ENCODE results near the gene HLA-DRA. TPM values are rescaled to one million over a fixed set of nuclear protein-coding genes. Genes with fewer than 3 reads are reported as not detected.
"Not testable (repeated sequence)": the region's sequence is repeated elsewhere in the genome, so short reads cannot be mapped to it uniquely, and the experiment has no call there.

The HLA-DRA gene
- total RNA-seq, 2 donors from 2014 or later: 80.9 to 117 TPM

DNA sequence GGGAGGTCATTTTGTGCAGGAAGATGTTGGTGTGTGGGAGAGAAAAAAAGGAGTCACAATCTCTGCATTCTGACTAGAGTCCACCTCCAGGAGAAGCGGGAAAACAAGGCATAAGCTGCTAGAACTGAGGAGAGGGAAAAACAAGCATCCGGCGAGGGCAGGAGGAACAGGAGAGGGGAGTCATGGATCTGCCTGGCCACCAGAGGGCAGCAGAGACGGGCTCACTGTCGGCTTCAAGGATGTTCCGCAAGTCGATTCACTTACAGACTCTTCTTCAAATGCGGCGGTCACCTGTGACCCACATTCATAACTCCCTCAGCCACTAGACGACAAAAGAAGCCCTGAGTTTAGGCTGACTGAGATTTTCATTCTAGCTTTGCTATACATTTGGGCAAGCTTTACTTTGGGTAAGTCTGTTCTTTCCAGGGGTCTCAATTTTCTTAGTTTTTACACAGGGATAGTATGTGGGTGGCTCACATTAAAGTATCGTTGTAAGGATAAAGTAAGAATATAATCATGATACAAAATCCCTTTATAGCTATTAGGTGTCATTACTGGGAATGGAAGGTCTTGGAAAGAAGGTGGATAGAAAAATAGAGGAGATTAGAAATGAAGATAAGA is 26.1 kb upstream of the HLA-DRA start:
- H3K9me3 ChIP-seq (ENCODE audit: control insufficient read depth, low read length, poor library complexity, severe bottlenecking): no peaks in the 10 kb centered on the region
- H3K36me3 Mint-ChIP-seq (ENCODE audit: low read depth): peaks cover 2% of the 10 kb centered on the region
- DNase-seq: peak; percentile 75 to 87 (median 77)
- no peak overlapping the region for H3K27ac Mint-ChIP-seq
- peak; percentile 96 for ATAC-seq
- H3K4me3 Mint-ChIP-seq: no peak overlapping the region
- peaks cover 16% of the 10 kb centered on the region for H3K4me1 Mint-ChIP-seq
- peaks cover 56% of the 10 kb centered on the region for H3K27me3 Mint-ChIP-seq

- DNase-seq (peak; percentile 56 to 73 (median 60)), ATAC-seq (peak; percentile 68)
- Mint-ChIP-seq H3K27ac (no peak overlapping the region), H3K4me1 (peaks cover 18% of the 10 kb centered on the region), H3K4me3 (peak overlapping the region; percentile 52), H3K36me3 (ENCODE audit: low read depth) (peaks cover 2% of the 10 kb centered on the region), H3K27me3 (peaks cover 69% of the 10 kb centered on the region)
- H3K9me3 ChIP-seq (ENCODE audit: control insufficient read depth, low read length, poor library complexity, severe bottlenecking): no peaks in the 10 kb centered on the region
These were observed 24.1 kb upstream of the HLA-DRA start for GRCh38 chr6:32415521-32416019.

DNA sequence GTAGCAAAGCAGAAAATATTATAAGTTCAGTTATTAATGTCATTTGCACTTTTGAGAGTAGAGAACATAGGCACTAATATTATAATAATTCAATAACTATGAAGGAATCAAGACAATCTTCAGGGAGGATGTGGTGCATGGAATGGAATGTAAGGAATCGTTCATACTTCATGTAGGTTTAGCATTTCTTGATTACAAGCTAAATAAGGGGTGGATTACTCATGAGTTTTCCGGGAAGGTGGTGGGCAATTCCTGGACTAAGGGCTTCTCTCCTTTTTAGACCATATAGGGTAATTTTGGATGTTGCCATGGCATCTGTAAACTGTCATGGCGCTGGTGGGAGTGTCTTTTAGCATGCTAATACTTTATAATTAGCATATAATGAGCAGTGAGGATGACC is 23.7 kb upstream of the HLA-DRA start:
- H3K9me3 ChIP-seq (ENCODE audit: control insufficient read depth, low read length, poor library complexity, severe bottlenecking): no peaks in the 10 kb centered on the region
- Mint-ChIP-seq H3K27me3 (peaks cover 71% of the 10 kb centered on the region), H3K4me1 (peaks cover 18% of the 10 kb centered on the region), H3K27ac (no peak overlapping the region), H3K36me3 (ENCODE audit: low read depth) (peaks cover 2% of the 10 kb centered on the region), H3K4me3 (peak overlapping the region; percentile 52)
- ATAC-seq: no peak
- no peak for DNase-seq

DNA sequence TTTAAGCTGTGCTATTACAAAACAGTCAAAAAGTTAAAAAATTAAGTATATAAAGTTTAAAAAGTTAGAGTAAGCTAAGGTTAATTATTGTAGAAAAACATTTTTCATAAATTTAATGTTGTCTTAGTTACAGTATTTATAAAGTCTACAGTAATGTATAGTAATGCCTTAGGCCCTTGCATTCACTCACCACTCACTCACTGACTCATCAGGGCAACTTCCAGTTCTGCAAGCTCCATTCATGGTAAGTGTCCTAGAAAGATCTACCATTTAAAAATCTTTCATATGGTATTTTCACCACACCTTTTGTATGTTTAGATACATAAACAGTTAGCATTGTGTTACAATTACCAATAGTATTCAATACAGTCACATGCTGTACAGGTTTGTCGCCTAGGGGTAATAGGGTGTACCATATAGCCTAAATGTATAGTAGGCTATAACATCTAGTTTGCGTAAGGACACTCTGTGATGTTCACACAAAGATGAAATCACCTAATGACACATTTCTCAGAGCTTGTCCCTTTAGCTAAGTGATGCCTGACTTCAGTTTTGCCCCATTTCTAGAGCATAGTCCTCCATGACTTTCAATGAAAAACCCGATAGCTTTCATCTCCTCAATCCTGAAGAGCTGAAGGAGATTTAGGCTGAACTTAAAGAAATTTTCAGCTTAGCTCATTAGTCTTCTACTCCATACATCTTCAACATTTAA is 14.9 kb upstream of the HLA-DRA start:
- H3K4me1 Mint-ChIP-seq: no peaks in the 10 kb centered on the region
- no peaks in the 10 kb centered on the region for H3K9me3 ChIP-seq (ENCODE audit: control insufficient read depth, low read length, poor library complexity, severe bottlenecking)
- H3K36me3 Mint-ChIP-seq (ENCODE audit: low read depth): no peaks in the 10 kb centered on the region
- H3K27me3 Mint-ChIP-seq: peaks cover 50% of the 10 kb centered on the region
- ATAC-seq (no peak), DNase-seq (no peak)
- no peak overlapping the region for H3K27ac Mint-ChIP-seq
- H3K4me3 Mint-ChIP-seq: no peak overlapping the region

DNA sequence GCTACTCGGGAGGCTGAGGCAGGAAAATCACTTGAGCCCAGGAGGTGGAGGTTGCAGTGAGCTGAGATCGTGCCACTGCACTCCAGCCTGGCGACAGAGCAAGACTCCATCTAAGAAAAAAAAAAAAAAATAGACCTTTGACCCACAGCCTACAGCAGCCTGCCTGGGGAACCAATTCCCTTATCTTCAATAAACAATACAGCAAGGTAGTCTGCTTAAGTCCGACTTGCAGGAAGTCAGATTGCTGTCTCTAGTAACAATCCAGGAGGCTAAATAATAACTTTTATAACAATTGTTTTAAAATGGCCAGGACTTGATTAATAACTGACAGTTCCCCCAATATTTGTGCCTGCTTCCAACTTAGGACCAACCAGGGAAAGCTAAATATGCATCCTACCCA is 13.3 kb upstream of the HLA-DRA start:
- peaks cover 42% of the 10 kb centered on the region for H3K27me3 Mint-ChIP-seq

DNA sequence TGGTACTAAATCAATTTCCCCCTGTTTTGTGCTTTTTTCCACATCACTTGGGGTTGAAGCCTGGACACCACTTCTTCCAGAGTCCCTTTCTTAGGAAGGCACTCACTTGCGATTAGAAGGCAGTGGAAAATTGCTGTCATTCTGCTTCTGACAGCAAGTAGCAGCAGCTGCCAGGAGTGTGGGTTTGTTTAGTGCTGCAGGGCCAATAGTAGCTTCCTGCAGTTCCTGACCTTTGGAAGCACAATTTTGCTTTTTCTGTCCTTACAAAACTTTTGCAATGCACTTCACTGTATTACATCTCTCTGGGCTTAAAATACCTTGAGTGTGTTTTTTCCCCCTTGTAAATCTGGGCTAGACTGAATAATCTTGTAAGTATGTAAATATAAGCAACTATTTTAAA is 12.5 kb upstream of the HLA-DRA start:
- ATAC-seq (no peak), DNase-seq (no peak)
- peaks cover 33% of the 10 kb centered on the region for H3K27me3 Mint-ChIP-seq
- no peaks in the 10 kb centered on the region for H3K4me1 Mint-ChIP-seq
- no peaks in the 10 kb centered on the region for H3K9me3 ChIP-seq (ENCODE audit: control insufficient read depth, low read length, poor library complexity, severe bottlenecking)
- H3K36me3 Mint-ChIP-seq (ENCODE audit: low read depth): no peaks in the 10 kb centered on the region
- no peak overlapping the region for H3K27ac Mint-ChIP-seq
- no peak overlapping the region for H3K4me3 Mint-ChIP-seq

More for the DNA sequence above, 13.3 kb upstream of the HLA-DRA start:
- H3K36me3 Mint-ChIP-seq (ENCODE audit: low read depth): no peaks in the 10 kb centered on the region
- H3K4me3 Mint-ChIP-seq: no peak overlapping the region
- DNase-seq: no peak
- no peaks in the 10 kb centered on the region for H3K4me1 Mint-ChIP-seq
- no peaks in the 10 kb centered on the region for H3K9me3 ChIP-seq (ENCODE audit: control insufficient read depth, low read length, poor library complexity, severe bottlenecking)
- ATAC-seq: no peak
- H3K27ac Mint-ChIP-seq: no peak overlapping the region

DNA sequence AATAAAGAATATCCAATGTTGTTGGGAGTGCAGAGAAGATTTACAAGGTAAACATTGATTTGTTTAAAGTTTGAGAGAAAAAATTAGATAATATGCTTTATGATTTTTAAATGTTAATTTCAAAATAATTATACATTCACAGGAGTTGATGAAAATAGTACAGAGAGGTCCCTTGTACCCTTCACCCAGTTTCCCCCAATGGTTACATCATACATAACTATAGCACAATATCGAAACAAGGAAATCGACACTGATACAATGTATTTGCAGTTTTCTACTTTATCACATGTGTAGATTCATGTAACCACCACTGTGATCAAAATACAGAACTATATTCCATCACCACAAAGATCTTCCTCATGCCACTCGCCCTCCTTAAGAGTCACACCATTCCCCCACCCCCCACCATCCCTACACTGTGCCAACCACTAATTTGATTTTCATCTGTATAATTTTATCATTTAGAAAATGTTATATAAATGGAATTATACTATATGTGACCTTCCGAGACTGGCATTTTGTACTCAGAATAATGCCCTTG is 11.7 kb upstream of the HLA-DRA start:
- no peak for DNase-seq
- H3K27ac Mint-ChIP-seq: no peak overlapping the region
- H3K4me3 Mint-ChIP-seq: no peak overlapping the region
- H3K36me3 Mint-ChIP-seq (ENCODE audit: low read depth): no peaks in the 10 kb centered on the region
- H3K27me3 Mint-ChIP-seq: peaks cover 29% of the 10 kb centered on the region
- no peaks in the 10 kb centered on the region for H3K9me3 ChIP-seq (ENCODE audit: control insufficient read depth, low read length, poor library complexity, severe bottlenecking)
- ATAC-seq: no peak
- no peaks in the 10 kb centered on the region for H3K4me1 Mint-ChIP-seq

DNA sequence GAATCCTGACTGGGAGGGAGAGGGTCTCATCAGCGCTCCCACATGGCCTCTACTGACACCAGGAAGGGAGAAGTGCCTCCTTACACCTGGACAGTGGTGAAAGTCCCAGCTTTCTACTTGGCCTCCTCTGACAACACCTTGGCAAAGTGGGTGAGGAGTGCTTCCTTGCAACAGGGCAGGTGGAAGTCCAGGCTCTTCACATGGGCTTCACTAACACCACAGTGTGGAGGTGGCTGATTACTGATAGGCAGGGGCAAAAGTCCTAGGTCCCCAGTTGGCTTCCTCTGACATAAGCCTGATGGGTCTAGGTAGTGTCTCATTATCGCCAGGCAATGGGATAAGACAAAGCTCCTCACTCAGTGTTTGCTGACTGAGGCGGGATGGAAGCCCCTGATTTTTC is 9.5 kb upstream of the HLA-DRA start:
- Mint-ChIP-seq H3K36me3 (ENCODE audit: low read depth) (no peaks in the 10 kb centered on the region), H3K4me1 (no peaks in the 10 kb centered on the region), H3K27me3 (peaks cover 25% of the 10 kb centered on the region), H3K27ac (no peak overlapping the region), H3K4me3 (no peak overlapping the region)
- H3K9me3 ChIP-seq (ENCODE audit: control insufficient read depth, low read length, poor library complexity, severe bottlenecking): no peaks in the 10 kb centered on the region
- ATAC-seq (no peak), DNase-seq (no peak)

DNA sequence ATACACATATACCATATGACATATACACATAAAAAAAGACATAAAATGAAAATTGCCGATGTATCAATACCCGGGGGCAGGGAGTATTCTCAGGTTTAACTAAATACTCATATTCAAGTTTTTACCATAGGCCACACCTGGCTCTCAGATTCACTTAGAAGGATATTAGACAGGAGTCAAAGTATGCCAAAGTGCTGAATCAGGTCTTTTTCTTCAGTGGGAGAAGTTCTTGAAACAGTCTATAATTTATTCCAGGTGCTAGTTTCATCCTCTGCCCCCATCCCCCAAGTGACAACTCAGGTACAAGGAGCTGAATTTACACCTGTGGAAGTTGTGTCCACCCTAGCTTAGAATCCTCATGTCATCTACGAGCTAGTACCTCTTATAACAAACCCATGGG is 8.5 kb upstream of the HLA-DRA start:
- no peak for ATAC-seq
- Mint-ChIP-seq H3K4me3 (no peak overlapping the region), H3K4me1 (no peaks in the 10 kb centered on the region), H3K27me3 (peaks cover 25% of the 10 kb centered on the region), H3K36me3 (ENCODE audit: low read depth) (no peaks in the 10 kb centered on the region), H3K27ac (no peak overlapping the region)
- DNase-seq: no peak
- H3K9me3 ChIP-seq (ENCODE audit: control insufficient read depth, low read length, poor library complexity, severe bottlenecking): no peaks in the 10 kb centered on the region

- ATAC-seq (no peak), DNase-seq (no peak)
- Mint-ChIP-seq H3K4me3 (no peak overlapping the region), H3K36me3 (ENCODE audit: low read depth) (no peaks in the 10 kb centered on the region), H3K4me1 (no peaks in the 10 kb centered on the region), H3K27me3 (peaks cover 25% of the 10 kb centered on the region), H3K27ac (no peak overlapping the region)
- H3K9me3 ChIP-seq (ENCODE audit: control insufficient read depth, low read length, poor library complexity, severe bottlenecking): no peaks in the 10 kb centered on the region
These were observed 7.6 kb upstream of the HLA-DRA start for GRCh38 chr6:32432050-32432450.

DNA sequence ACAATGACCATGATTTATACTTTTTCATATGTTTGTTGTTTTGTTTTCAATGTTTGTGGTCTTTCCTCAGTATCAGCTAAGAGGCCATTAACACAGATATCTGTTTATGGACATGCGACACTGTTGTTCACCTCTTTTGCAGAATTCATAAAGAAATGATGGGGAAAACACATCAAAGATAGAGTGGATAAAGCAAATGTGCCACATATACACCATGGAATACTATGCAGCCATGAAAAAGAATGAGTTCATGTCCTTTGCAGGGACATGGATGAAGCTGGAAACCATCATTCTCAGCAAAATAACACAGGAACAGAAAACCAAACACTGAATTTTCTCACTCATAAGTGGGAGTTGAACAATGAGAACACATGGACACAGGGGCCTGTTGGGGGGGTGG is 5.7 kb upstream of the HLA-DRA start:
- not testable (repeated sequence) for H3K4me3 Mint-ChIP-seq; ATAC-seq; DNase-seq; H3K36me3 Mint-ChIP-seq (ENCODE audit: low read depth); H3K27ac Mint-ChIP-seq; H3K4me1 Mint-ChIP-seq; H3K9me3 ChIP-seq (ENCODE audit: control insufficient read depth, low read length, poor library complexity, severe bottlenecking)
- peaks cover 17% of the 10 kb centered on the region for H3K27me3 Mint-ChIP-seq

DNA sequence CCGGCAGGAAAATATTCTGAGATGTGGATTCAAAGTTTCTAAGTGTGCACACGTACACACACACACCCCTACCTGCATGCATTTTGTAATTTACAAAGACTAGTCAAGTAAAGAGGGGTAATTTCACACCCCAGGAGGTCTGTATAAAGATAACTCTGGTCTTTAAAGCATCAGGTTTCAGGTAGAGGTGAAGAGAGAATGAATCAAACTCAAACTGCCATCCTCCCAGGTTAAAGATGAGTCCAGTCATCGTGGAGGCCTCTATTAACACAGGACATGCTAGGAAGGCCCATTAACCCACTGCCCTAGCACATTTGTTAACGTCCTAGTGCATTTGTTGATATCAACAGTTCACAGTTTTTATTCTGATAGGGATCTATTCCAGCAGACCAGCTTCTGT is 3.5 kb upstream of the HLA-DRA start:
- Mint-ChIP-seq H3K27ac (no peak overlapping the region), H3K4me1 (peaks cover 14% of the 10 kb centered on the region), H3K36me3 (ENCODE audit: low read depth) (peaks cover 5% of the 10 kb centered on the region), H3K27me3 (peaks cover 29% of the 10 kb centered on the region), H3K4me3 (no peak overlapping the region)
- no peak for ATAC-seq
- H3K9me3 ChIP-seq (ENCODE audit: control insufficient read depth, low read length, poor library complexity, severe bottlenecking): no peaks in the 10 kb centered on the region
- DNase-seq: no peak

GRCh38 chr6:32436995-32437836 is 2.5 kb upstream of the HLA-DRA start:
- H3K4me1 Mint-ChIP-seq: peaks cover 14% of the 10 kb centered on the region
- DNase-seq: no peak
- peaks cover 30% of the 10 kb centered on the region for H3K27me3 Mint-ChIP-seq
- no peak overlapping the region for H3K27ac Mint-ChIP-seq
- no peaks in the 10 kb centered on the region for H3K9me3 ChIP-seq (ENCODE audit: control insufficient read depth, low read length, poor library complexity, severe bottlenecking)
- peak; percentile 67 for ATAC-seq
- H3K4me3 Mint-ChIP-seq: no peak overlapping the region
- peaks cover 5% of the 10 kb centered on the region for H3K36me3 Mint-ChIP-seq (ENCODE audit: low read depth)
